Stimulated activated CD8-positive, alpha-beta memory T cell treated with anti-CD3 and anti-CD28 coated beads, Interleukin-4, amount 100 ng/mL, for 48 hours (primary cell): Measurements from ENCODE around the gene CMTM7.
A peak's percentile ranks its signal among the peaks of the same experiment; 100 is the strongest.

Experiments used
- DNase-seq: peaks from one replicate; pipeline ENCODE4 v3.0.0-alpha.2; 2020

Gene CMTM7

DNA sequence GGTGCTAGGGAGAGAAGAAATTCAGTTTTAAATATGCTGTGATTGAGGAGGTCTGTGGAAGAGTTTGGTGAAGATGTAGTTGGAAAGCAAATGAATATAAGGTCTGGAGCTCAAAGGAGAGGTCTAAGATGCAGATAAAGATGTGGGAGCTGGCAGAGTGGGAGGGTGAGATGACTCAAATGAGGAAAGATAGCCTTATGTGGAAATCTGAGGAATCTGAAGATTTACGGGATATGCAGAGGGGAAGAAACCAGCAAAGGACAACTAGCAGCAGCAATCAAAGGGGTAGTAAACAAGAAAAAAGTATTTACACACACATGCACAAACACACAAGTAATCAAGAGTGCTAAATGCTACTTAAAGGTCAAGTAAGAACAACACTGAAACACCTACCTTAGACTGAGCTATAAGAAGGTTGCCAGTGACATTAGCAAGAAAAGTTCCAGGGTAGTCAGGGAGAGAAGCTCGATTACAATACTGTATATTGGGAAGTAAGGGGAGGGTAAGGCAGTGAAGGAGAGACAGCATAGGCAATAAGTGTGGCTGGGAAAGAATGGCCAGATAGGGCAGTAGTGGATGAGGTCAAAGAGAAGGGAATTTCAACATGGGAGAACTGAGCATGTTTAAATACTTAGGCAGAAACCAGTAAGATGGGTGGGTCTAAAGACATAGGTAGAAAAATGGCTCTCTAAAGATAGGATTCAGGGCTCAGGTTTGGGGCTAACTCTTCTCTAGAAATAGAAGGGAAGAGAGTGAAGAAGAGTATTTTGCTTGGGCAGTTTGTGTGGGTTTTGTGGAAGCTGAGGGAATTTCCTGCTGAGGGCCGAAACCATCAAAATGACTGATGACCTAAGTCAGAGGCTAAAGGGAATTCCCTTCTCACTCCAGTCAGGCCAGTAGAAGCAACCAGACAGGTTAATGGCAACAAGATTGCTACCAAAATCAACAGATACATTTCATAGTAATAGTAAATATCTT lies 102.1 kb downstream of the CMTM7 start:
- no peak for DNase-seq

DNA sequence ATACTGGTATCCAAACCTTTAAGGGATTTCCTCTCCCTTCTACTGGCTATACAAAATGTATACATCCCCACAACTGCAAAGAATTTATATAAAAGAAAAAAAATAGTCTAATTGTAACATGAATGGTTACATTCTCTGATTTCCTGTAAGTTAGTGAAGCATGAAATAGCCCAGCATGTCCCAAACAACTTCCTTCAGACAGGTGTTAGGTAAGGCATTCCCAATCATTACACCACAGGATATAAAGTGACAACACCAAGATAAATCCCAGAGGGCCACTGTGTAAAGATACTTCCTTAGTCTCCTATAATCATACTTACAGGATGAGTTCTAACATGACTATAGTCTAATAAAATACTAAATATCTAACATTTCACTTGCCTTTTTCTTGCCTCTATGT lies 103.4 kb downstream of the CMTM7 start:
- no peak for DNase-seq

DNA sequence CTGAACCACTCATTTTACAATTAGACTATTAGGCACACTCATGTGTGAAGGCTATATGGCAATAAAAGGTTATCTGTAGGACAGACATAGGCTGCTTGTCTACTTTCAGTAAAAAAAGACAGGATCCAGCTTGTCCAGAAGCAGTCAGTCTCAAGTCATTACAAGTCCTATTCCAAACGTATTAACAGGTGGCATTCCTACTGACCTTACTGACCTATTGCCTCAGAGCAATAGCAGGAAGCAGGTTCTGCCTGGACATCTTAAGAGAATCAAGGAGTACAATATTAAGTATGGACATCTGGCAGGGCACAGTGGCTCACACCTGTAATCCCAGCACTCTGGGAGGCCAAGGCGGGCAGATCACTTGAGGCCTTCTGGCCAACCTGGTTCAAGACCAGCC lies 104.0 kb downstream of the CMTM7 start:
- no peak for DNase-seq

DNA sequence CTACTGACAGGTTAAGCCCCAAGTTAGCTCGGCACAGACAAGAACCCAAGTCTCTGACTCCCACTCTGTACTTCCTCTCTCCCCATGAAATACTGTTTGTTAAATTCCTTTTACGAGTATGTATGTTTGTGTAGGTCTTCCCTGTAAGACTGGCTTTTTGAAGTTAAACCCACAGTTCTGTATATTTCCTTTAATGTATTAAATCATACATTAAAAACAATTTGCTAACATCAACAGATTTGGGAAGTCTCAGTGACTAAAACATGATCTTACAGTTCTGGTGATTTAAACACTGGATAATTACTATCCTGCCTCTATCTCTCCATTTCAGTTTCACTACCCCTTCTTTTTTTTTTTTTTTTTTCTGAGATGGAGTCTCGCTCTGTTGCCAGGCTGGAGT lies 106.6 kb downstream of the CMTM7 start:
- DNase-seq = no peak

DNA sequence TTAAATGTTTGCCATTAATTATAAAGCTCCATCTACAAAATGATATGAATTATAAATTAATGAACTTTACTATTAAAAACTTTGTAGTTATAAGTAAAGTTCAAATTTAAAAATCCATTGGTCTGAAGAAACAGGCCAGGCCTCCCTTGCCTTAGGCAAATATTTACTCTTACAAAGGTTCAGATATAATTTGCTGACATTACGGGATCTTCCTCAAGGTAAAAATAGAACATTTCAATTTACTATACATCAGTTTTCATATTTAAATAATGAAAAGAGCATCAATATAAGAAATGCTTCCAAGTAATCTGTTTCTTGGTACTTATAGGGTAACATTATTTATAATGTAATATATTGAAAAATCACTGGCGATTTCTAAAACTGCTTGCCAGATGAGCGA lies 107.3 kb downstream of the CMTM7 start:
- no peak for DNase-seq

DNA sequence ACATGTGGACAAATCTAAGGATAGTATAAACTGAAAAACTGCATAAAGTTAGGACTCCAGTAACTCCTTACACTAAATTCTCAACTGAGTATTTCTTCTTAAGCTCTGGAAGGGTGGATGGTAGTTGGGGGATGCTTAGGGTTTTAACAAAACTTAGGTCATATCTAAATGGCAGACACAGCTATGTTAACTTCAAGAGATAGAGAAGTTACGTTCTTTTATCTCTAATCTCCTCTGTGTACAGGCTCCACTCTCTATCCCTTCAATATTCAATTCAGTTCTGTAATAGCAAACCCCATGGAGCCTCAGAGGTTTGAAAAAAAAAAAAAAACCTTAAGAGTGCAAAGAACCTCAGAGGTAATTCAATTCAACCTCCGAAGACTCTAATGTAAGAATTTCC lies 107.9 kb downstream of the CMTM7 start:
- no peak for DNase-seq

DNA sequence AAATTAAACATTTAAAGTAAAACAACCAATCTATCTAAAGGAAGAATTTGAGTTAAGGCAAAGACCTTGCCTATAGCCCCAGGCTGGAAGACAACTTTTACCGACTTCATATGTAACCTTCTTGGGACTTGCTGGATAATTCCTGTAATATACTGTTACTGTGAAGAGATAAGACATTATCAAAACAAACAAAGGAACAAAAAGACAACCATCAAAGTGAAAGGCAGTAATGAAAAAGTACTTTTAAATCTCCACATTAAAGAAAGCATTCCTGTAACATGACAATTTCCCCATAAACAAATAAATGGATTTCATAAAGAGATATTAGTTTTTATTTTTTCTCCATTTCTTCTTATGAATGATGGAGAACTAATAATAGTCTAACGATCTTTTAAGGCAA lies 108.6 kb downstream of the CMTM7 start:
- DNase-seq = no peak

DNA sequence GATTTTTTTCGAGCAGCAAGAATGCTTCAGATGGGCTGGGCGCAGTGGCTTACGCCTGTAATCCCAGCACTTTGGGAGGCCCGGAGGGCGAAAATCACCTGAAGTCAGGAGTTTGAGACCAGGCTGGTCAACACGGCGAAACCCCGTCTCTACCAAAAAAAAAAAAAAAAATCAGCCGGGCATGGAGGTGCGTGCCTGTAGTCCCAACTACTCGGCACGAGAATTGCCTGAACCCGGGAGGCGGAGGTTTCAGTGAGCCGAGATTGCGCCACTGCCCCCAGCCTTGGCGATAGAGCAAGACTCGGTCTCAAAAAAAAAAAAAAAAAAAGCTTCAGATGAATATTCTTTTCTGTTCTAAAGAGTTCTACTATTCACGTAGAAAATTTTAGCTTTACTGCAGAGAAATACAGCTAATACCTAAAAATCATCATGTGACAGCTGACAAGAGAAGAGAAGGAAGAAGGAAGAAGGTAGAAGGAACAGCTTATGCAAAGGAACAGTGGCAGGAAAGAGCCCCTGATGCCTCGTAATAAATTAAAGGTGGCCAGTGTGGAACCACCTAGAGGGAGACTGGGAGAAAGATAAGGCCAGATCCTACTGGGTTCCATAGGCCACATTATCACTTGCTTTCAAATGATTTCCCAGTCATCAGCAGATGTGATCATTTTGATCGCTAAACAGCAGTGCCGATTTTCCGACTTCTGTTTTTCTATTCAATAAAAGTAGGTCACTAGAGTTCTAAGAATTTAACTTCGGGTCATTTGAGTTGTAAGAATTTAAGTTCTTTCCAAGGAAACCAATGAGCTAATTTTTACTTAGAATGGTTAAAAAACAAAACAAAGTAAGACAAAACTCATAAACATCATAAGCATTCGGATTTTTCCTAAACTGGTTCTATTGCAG lies 109.5 kb downstream of the CMTM7 start:
- no peak for DNase-seq

DNA sequence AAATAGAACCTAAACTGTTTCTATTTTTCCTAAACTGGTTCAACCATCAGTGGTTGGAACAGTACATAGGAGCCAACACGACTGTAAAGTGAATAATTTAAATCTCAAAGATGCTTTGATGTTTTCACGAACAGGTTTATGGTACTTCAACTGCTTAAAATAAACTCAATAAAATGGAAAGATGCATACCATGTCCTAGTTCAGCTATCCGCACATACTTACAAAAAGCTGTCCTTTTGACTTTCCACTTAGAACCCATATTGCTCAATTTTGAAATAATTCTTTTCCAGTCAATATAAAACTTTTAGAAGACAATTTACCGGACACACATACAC lies 110.1 kb downstream of the CMTM7 start:
- DNase-seq = no peak

DNA sequence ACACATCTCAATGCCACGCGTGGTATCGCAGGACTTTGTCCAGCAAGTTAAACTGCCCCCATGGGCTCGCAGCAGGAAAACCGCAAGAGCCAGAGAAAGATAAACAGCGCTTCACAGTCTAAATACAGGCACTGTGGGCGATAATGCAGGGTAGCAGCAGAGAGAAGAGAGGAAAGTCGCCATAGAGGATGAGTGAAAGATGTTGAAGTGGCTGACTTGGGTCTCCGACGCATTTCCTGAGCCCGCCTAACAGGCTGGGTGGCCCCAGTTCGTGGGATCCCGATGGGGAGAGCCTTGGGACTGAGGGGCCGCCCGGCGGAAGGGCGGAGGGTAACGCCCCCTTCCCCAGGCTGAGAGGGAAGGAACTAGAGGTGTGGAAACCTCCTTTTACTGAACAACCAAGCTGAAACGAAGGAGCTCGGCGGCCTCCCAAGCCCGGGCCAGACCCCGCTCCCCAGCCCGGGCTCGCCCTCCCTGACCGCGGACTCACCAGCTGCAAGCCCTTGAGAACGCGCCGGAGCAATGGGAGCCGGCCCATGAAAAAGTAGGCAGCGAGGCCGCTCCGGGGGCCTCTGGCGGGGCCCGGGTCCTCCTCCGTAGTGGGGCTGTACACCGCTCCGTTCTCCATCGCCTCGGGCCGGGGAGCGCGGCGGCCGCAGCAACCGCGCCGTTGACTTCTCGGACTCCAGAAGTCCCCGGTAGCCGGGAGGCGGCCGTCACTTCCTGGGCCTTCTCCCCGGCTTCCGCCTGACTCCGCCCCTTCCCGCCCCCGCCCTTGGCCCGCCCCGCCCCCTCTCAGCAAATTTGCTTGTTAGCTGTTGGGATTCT lies 110.7 kb downstream of the CMTM7 start, which contains the start of gene CMTM6:
CMTM6 (minus strand) TSS at position 735 of the 828 bp plus-strand sequence; CDS start at position 628, 107 bp downstream.
- peak; percentile 81 for DNase-seq

DNA sequence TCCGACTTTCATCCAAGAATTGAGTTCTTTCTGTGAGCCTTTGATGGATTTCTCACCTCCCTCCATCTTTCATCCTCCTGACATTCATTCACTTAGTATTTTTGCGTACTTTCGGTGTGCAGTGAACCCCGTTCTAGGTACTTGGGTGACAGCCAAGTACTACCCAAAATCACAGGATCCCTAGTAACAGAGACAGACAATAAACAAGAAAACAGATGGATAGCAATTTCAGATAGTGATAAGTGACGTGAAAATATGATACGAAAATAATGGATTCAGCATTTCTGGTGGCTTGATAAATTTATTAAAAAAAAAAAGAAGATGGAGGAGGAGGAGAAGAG lies 111.3 kb downstream of the CMTM7 start:
- no peak for DNase-seq
